ENCODE results near the gene PDE4D. TPM values are rescaled to one million over a fixed set of nuclear protein-coding genes. Genes with fewer than 3 reads are reported as not detected.

The PDE4D gene
- total RNA-seq, 2 experiments from 2014 or later, result 0.50 to 0.51 TPM

- no peaks in the 10 kb centered on the region for H3K9me3 ChIP-seq (ENCODE audit: low read length)
- no peaks in the 10 kb centered on the region for H3K4me1 ChIP-seq (ENCODE audit: insufficient read depth, low read length, poor library complexity, severe bottlenecking)
- H4K20me1 ChIP-seq (ENCODE audit: insufficient read depth, low read length), result no peaks in the 10 kb centered on the region
- no peak overlapping the region for H3K27ac ChIP-seq (ENCODE audit: low read depth, low read length, poor library complexity, severe bottlenecking)
- no peak overlapping the region for H3K4me2 ChIP-seq (ENCODE audit: low read length)
- CTCF ChIA-PET (ENCODE audit: unreplicated experiment), result no interaction called here
- intact Hi-C loops (cut with micrococcal nuclease; ENCODE audit: unreplicated experiment), result loop anchor here (10.0 kb wide), 1 partner anchor 482 kb away; no protein-coding TSS in a partner anchor
- H3K9me2 ChIP-seq (ENCODE audit: insufficient read depth, low read length), result no peaks in the 10 kb centered on the region
- POLR2A ChIA-PET, result interaction anchor here (0.6 kb wide), 1 partner anchor 145 kb away, joined by 3 read pairs; no protein-coding TSS in a partner anchor
- no peaks in the 10 kb centered on the region for H3K79me2 ChIP-seq (ENCODE audit: insufficient read depth, low read depth, low read length)
- H3K36me3 ChIP-seq (ENCODE audit: insufficient read depth, low read length), result no peaks in the 10 kb centered on the region
- TF ChIP-seq EZH2phosphoT487 (IDR thresholded peaks at IDR 0.05; ENCODE audit: borderline replicate concordance, low read depth, low read length) (no peak), CTCF (conservative IDR thresholded peaks at IDR 0.05; ENCODE audit: low read length) (no peak)
- BruUV-seq (replicated peaks), result no TSS peak
- no peak overlapping the region for H3K4me3 ChIP-seq (ENCODE audit: low read depth, low read length, poor library complexity, severe bottlenecking)
- no peak overlapping the region for H2AFZ ChIP-seq (ENCODE audit: low read length)
- DNase-seq (ENCODE audit: low spot score), result no peak
Measured at GRCh38 chr5:59182760-59183159, 710.8 kb downstream of the PDE4D start.

GRCh38 chr5:59180515-59180914 lies 713.0 kb downstream of the PDE4D start:
- H3K4me3 ChIP-seq (ENCODE audit: low read depth, low read length, poor library complexity, severe bottlenecking), result no peak overlapping the region
- no peak overlapping the region for H3K27ac ChIP-seq (ENCODE audit: low read depth, low read length, poor library complexity, severe bottlenecking)
- ChIA-PET CTCF (ENCODE audit: unreplicated experiment) (no interaction called here), POLR2A (interaction anchor here (0.7 to 1.1 kb wide), 3 partner anchors 18 to 374 kb away, joined by 3 read pairs; no protein-coding TSS in a partner anchor)
- H3K9me2 ChIP-seq (ENCODE audit: insufficient read depth, low read length), result no peaks in the 10 kb centered on the region
- H3K36me3 ChIP-seq (ENCODE audit: insufficient read depth, low read length), result no peaks in the 10 kb centered on the region
- no peak overlapping the region for H2AFZ ChIP-seq (ENCODE audit: low read length)
- intact Hi-C loops (cut with micrococcal nuclease; ENCODE audit: unreplicated experiment), result loop anchor here (10.0 kb wide), 1 partner anchor 484 kb away; no protein-coding TSS in a partner anchor
- H4K20me1 ChIP-seq (ENCODE audit: insufficient read depth, low read length), result no peaks in the 10 kb centered on the region
- H3K79me2 ChIP-seq (ENCODE audit: insufficient read depth, low read depth, low read length), result no peaks in the 10 kb centered on the region
- no peaks in the 10 kb centered on the region for H3K9me3 ChIP-seq (ENCODE audit: low read length)
- DNase-seq (ENCODE audit: low spot score), result no peak
- no peaks in the 10 kb centered on the region for H3K4me1 ChIP-seq (ENCODE audit: insufficient read depth, low read length, poor library complexity, severe bottlenecking)
- no TSS peak for BruUV-seq (replicated peaks)
- H3K4me2 ChIP-seq (ENCODE audit: low read length), result no peak overlapping the region
- no peak for TF ChIP-seq CTCF (conservative IDR thresholded peaks at IDR 0.05; ENCODE audit: low read length)
- TF ChIP-seq EZH2phosphoT487 (IDR thresholded peaks at IDR 0.05; ENCODE audit: borderline replicate concordance, low read depth, low read length), result no peak

- CTCF ChIA-PET (ENCODE audit: unreplicated experiment), result no interaction called here
- H3K9me2 ChIP-seq (ENCODE audit: insufficient read depth, low read length), result no peaks in the 10 kb centered on the region
- no peaks in the 10 kb centered on the region for H3K79me2 ChIP-seq (ENCODE audit: insufficient read depth, low read depth, low read length)
- H3K4me3 ChIP-seq (ENCODE audit: low read depth, low read length, poor library complexity, severe bottlenecking), result no peak overlapping the region
- intact Hi-C loops (cut with micrococcal nuclease; ENCODE audit: unreplicated experiment), result loop anchor here (10.0 kb wide), 1 partner anchor 485 kb away; no protein-coding TSS in a partner anchor
- no peaks in the 10 kb centered on the region for H3K4me1 ChIP-seq (ENCODE audit: insufficient read depth, low read length, poor library complexity, severe bottlenecking)
- H4K20me1 ChIP-seq (ENCODE audit: insufficient read depth, low read length), result no peaks in the 10 kb centered on the region
- TF ChIP-seq EZH2phosphoT487 (IDR thresholded peaks at IDR 0.05; ENCODE audit: borderline replicate concordance, low read depth, low read length) (no peak), CTCF (conservative IDR thresholded peaks at IDR 0.05; ENCODE audit: low read length) (no peak)
- BruUV-seq (replicated peaks), result no TSS peak
- no peaks in the 10 kb centered on the region for H3K9me3 ChIP-seq (ENCODE audit: low read length)
- no peak overlapping the region for H2AFZ ChIP-seq (ENCODE audit: low read length)
- no peak for DNase-seq (ENCODE audit: low spot score)
- no peak overlapping the region for H3K4me2 ChIP-seq (ENCODE audit: low read length)
- POLR2A ChIA-PET, result interaction anchor here (1.1 kb wide), 1 partner anchor 18 kb away, joined by 3 read pairs; no protein-coding TSS in a partner anchor
- H3K36me3 ChIP-seq (ENCODE audit: insufficient read depth, low read length), result no peaks in the 10 kb centered on the region
- no peak overlapping the region for H3K27ac ChIP-seq (ENCODE audit: low read depth, low read length, poor library complexity, severe bottlenecking)
Measured at GRCh38 chr5:59179704-59180103, 713.8 kb downstream of the PDE4D start.
